ENCODE measurements around the gene EXOSC10.

EXOSC10 gene

GRCh38 chr1:11131816-11132215 is 32.1 kb upstream of the EXOSC10 start:
- no peak overlapping the region for H3K4me3 ChIP-seq (ENCODE audit: low read depth, low read length)
- TF ChIP-seq, protein P1, sequence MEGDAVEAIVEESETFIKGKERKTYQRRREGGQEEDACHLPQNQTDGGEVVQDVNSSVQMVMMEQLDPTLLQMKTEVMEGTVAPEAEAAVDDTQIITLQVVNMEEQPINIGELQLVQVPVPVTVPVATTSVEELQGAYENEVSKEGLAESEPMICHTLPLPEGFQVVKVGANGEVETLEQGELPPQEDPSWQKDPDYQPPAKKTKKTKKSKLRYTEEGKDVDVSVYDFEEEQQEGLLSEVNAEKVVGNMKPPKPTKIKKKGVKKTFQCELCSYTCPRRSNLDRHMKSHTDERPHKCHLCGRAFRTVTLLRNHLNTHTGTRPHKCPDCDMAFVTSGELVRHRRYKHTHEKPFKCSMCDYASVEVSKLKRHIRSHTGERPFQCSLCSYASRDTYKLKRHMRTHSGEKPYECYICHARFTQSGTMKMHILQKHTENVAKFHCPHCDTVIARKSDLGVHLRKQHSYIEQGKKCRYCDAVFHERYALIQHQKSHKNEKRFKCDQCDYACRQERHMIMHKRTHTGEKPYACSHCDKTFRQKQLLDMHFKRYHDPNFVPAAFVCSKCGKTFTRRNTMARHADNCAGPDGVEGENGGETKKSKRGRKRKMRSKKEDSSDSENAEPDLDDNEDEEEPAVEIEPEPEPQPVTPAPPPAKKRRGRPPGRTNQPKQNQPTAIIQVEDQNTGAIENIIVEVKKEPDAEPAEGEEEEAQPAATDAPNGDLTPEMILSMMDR (IDR thresholded peaks at IDR 0.05; ENCODE audit: low read depth, low read length, missing control alignments), result no peak
- in situ Hi-C loops (cut with HindIII; ENCODE audit: low sequenced_read_pairs), result no loop called here
- no peak for DNase-seq (ENCODE audit: low read depth)

DNA sequence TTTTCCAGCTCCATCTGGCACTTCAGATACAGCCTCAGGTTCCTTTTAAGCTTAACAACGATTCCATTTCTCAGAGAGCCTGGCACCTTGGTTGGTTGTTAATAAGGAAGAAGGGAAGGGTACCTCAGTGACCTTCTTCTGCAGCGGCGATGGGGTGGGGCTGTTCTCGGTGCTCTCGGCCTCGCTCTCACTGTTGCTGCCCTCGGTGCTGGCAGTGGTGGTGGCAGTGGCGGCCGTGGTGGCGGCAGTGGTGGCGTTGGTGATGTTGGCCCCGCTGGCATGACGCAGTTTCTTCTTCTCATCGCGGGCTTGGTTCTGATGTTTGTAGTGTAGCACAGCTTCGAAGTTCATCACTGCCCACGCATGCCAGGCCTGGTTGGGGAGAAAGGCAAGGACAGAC is 30.7 kb upstream of the EXOSC10 start:
- in situ Hi-C loops (cut with HindIII; ENCODE audit: low sequenced_read_pairs), result no loop called here
- TF ChIP-seq, protein P1 (IDR thresholded peaks at IDR 0.05; ENCODE audit: low read depth, low read length, missing control alignments), result no peak
- DNase-seq (ENCODE audit: low read depth), result no peak
- H3K4me3 ChIP-seq (ENCODE audit: low read depth, low read length), result no peak overlapping the region

- no peak overlapping the region for H3K4me3 ChIP-seq (ENCODE audit: low read depth, low read length)
- in situ Hi-C loops (cut with HindIII; ENCODE audit: low sequenced_read_pairs), result no loop called here
- DNase-seq (ENCODE audit: low read depth), result no peak
- TF ChIP-seq, protein P1 (IDR thresholded peaks at IDR 0.05; ENCODE audit: low read depth, low read length, missing control alignments), result no peak
Observed at GRCh38 chr1:11129649-11130390, 30.2 kb upstream of the EXOSC10 start.

GRCh38 chr1:11126569-11126968 is 26.9 kb upstream of the EXOSC10 start:
- TF ChIP-seq, protein P1 (IDR thresholded peaks at IDR 0.05; ENCODE audit: low read depth, low read length, missing control alignments), result no peak
- in situ Hi-C loops (cut with HindIII; ENCODE audit: low sequenced_read_pairs), result no loop called here
- H3K4me3 ChIP-seq (ENCODE audit: low read depth, low read length), result no peak overlapping the region

DNA sequence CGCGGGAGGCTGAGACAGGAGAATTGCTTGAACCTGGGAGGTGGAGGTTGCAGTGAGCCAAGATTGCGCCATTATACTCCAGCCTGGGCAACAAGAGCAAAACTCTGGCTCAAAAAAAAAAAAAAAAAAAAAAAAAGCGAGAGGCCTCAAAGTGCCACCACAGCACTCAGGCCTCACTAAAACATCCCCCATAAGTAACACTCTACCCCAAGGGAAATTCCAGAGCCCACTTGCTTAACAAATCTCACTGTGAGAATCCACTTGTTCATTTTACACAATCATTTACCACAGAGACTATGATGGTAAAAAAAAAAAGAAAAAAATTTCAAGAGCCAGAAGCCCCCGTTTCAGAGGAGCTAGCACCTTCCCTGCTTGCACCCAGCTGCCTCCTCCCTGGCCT is 26.3 kb upstream of the EXOSC10 start:
- TF ChIP-seq, protein P1 (IDR thresholded peaks at IDR 0.05; ENCODE audit: low read depth, low read length, missing control alignments), result no peak
- no peak for DNase-seq (ENCODE audit: low read depth)
- in situ Hi-C loops (cut with HindIII; ENCODE audit: low sequenced_read_pairs), result no loop called here
- no peak overlapping the region for H3K4me3 ChIP-seq (ENCODE audit: low read depth, low read length)

More at GRCh38 chr1:11126569-11126968, 26.9 kb upstream of the EXOSC10 start:
- no peak for DNase-seq (ENCODE audit: low read depth)

DNA sequence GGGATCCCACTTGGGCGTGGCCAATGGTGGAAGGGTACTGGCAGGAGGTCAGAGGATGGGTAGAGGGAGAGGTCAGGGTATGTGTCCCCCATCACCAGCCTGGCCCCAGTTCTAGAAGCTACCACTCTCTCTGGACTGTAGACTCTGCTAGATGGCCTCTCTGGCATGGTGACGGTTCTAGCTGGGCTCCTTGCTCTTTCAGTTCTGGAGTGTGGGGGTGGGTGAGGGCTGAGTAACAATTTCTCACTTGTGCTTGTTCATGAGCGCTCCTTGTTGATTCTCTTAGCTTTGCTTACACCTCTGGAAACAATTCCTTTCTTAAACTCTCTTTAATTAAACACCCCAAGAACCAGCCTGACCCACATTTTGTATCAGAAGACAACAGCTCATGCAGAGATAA is 25.3 kb upstream of the EXOSC10 start:
- TF ChIP-seq, protein P1 (IDR thresholded peaks at IDR 0.05; ENCODE audit: low read depth, low read length, missing control alignments), result no peak
- H3K4me3 ChIP-seq (ENCODE audit: low read depth, low read length), result no peak overlapping the region
- DNase-seq (ENCODE audit: low read depth), result no peak
- in situ Hi-C loops (cut with HindIII; ENCODE audit: low sequenced_read_pairs), result no loop called here

Data from astrocyte of the cerebellum (primary cell).